ENCODE results near the gene FSIP1. TPM values are rescaled to one million over a fixed set of nuclear protein-coding genes. Genes with fewer than 3 reads are reported as not detected.

FSIP1 gene
- total and polyA plus RNA-seq, 9 of the 15 experiments (the other 6 are each of a cell fraction or from before 2014, with no cell fraction given), result 0.07 to 0.51 (median 0.29) TPM

- TF ChIP-seq CHD7 (IDR thresholded peaks at IDR 0.05; ENCODE audit: low read depth, low read length) (no peak), ZNF717 (CRISPR knock-in tag; IDR thresholded peaks at IDR 0.05) (no peak), EP300 (IDR thresholded peaks at IDR 0.05; ENCODE audit: low read length) (no peak), NFIX (CRISPR knock-in tag; IDR thresholded peaks at IDR 0.05; ENCODE audit: low read depth) (no peak), POLR3G (IDR thresholded peaks at IDR 0.05; ENCODE audit: extremely low read depth, insufficient read length, insufficient replicate concordance) (no peak), DEAF1 (CRISPR knock-in tag; IDR thresholded peaks at IDR 0.05) (no peak), GTF3C2 (IDR thresholded peaks at IDR 0.05; ENCODE audit: borderline replicate concordance, extremely low read depth, insufficient read length) (no peak)
Measured at GRCh38 chr15:39565851-39566250, 216.8 kb downstream of the FSIP1 start (continued).

Measured in K562 (cell line).